Measurements from ENCODE around the gene CEP164. TPM values are rescaled to one million over a fixed set of nuclear protein-coding genes. Genes with fewer than 3 reads are reported as not detected.

The CEP164 gene
- total and polyA plus RNA-seq, 10 of the 15 experiments (the other 5 are each of a cell fraction or from before 2014, with no cell fraction given), result 4.2 to 31.2 (median 20.2) TPM

DNA sequence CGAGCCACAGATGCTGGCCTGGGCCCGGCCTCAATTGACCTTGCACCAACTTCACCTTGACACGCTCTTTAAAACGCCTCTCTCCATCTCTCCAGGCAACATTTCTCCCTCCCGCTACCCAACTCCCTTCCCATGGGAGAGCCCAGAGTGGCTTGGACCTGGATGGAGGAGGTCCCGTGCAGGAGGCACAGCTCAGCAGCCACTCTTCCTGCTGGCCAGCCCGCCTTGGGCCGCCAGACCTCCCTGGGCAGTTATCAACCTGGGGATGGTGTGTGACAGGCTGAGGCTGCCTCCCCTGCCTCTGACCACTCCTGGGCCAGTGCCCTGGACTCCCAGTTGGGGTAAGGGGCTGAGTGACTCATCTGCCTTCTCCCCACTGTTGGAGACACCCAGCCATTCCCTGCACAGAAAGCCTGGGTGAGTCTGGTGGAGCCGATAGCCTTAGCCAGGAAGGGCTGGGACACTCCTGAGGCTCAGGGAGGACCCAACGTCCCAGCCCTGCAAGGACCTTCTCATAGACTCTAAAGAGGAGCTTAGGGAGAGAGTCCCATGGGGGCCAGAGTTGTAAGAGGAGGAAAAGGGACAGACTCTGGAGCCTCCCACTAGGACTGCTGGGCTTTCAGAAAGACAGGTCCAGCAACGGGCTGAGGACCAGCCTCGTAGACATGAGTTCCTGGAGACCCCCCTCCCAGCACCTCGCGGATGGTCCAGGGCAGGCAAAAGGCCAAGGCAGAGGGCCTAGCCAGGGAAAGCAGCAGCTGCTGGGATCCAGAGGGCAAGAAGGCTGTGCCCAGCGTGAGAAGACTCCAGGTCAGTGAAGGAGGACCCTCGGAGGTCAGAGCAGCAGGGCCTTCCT lies 131.7 kb downstream of the CEP164 start:
- Histone ChIP-seq H3K27ac (ENCODE audit: control insufficient read depth, insufficient read depth) (no peak overlapping the region), H3K27me3 (replicated peaks in 1 of 2; ENCODE audit: control insufficient read depth in 2 of 2, insufficient read depth in 2 of 2, low read length in 1 of 2) (no peaks in the 10 kb centered on the region), H3K79me2 (ENCODE audit: control insufficient read depth, insufficient read depth, low read length) (no peaks in the 10 kb centered on the region), H3K9me3 (replicated peaks; ENCODE audit: control insufficient read depth, insufficient read depth, low read length) (peaks cover 3% of the 10 kb centered on the region; the same call in 2 of the 3 replicates), H3K36me3 (ENCODE audit: control insufficient read depth in 2 of 2, insufficient read depth in 2 of 2, low read length in 1 of 2) (no peaks in the 10 kb centered on the region), H3K4me2 (ENCODE audit: control insufficient read depth, insufficient read depth) (no peak overlapping the region), H3K9ac (ENCODE audit: control insufficient read depth, insufficient read depth, low read length) (no peak overlapping the region), H3K4me1 (ENCODE audit: control insufficient read depth, insufficient read depth, low read length) (peaks cover 48% of the 10 kb centered on the region), H2AFZ (ENCODE audit: control insufficient read depth, low read depth, low read length) (no peak overlapping the region), H3K4me3 (no peak overlapping the region), H4K20me1 (ENCODE audit: control insufficient read depth, insufficient read depth) (no peaks in the 10 kb centered on the region)
- FAIRE-seq (no peak), DNase-seq (ENCODE audit: low read depth, low spot score) (no peak), ATAC-seq (no peak)
- BruUV-seq (replicated peaks), result no TSS peak
- ChIA-PET CTCF (interaction anchor here (1.0 to 5.7 kb wide), 5 partner anchors 9 to 162 kb away, joined by 3 to 39 read pairs (median 3); no protein-coding TSS in a partner anchor), SMC1A (ENCODE audit: uncharacterized antibody, unreplicated experiment) (interaction anchor here (1.0 to 2.1 kb wide), 5 partner anchors 8 to 356 kb away, joined by 3 to 7 read pairs (median 3); no protein-coding TSS in a partner anchor), RAD21 (ENCODE audit: unreplicated experiment) (interaction anchor here (1.7 kb wide), 1 partner anchor 33 kb away, joined by 5 read pairs; no protein-coding TSS in a partner anchor), POLR2A (interaction anchor here (0.5 to 1.6 kb wide), 2 partner anchors 8 to 233 kb away, joined by 3 to 4 read pairs; no protein-coding TSS in a partner anchor)
- intact Hi-C loops (cut with micrococcal nuclease; ENCODE audit: unreplicated experiment), result no loop called here
- WGBS (ENCODE audit: insufficient coverage, insufficient replicate concordance, low lambda C conversion rate, missing lambda C conversion rate), result 84% methylated on average over 16 of the region's 16 CpGs
- no peak for TF ChIP-seq IRF5 (IDR thresholded peaks at IDR 0.05; ENCODE audit: borderline replicate concordance)
- no peak for TF ChIP-seq BRCA1 (IDR thresholded peaks at IDR 0.05; ENCODE audit: low read depth, low read length)
- no peak for TF ChIP-seq NRF1 (conservative IDR thresholded peaks at IDR 0.05; ENCODE audit: low read depth, low read length)
- TF ChIP-seq FOXK2 (IDR thresholded peaks at IDR 0.05), result no peak
- in situ Hi-C loops (cut with MboI), result no loop called here

All from GM12878 (cell line).